IMR-90 (cell line): ENCODE data around the gene ABCF1. TPM values are rescaled to one million over a fixed set of nuclear protein-coding genes. Genes with fewer than 3 reads are reported as not detected.

Experiments used
- ATAC-seq: fragments of 200-7000 bp; cut with Tn5 transposase; 2 replicates; pipeline ENCODE4 v1.9.1; 2020; ENCODE audit warnings: low read depth, mild to moderate bottlenecking, moderate library complexity
- BruUV-seq: library from RNA; stranded (reverse); fragments of 400-500 nt; replicated peaks from 2 replicates; lab custom pipeline; 2021; lab: Mats Ljungman, UMichigan
- CTCF ChIA-PET: fragments of 300-600 bp; formaldehyde crosslinking; extraction: SDS; loops from one replicate; lab custom pipeline; 2021; ENCODE audit warnings: antibody characterized with exemption; lab: Yijun Ruan, JAX
- POLR2A ChIA-PET: fragments of 300-600 bp; sonication (Branson Sonifier 250); formaldehyde crosslinking; loops from one replicate; lab custom pipeline; 2022; ENCODE audit warnings: antibody characterized with exemption; ENCODE audit not compliant: unreplicated experiment; lab: Charles Lee
- DNase-seq: peaks from one replicate; pipeline ENCODE4 v3.0.0; 2013
- H2AFZ ChIP-seq: replicated peaks from 2 replicates; pipeline ENCODE3; 2013; ENCODE audit warnings: low read length, mild to moderate bottlenecking; ENCODE audit not compliant: poor library complexity
- H2AK5ac ChIP-seq: 2 replicates; pipeline ENCODE4 v1.6.1; 2013; ENCODE audit warnings: low read depth, low read length, inconsistent platforms
- H2AK9ac ChIP-seq: replicated peaks from 2 replicates; pipeline ENCODE3; 2013; ENCODE audit warnings: mild to moderate bottlenecking, low read depth, low read length, moderate library complexity; ENCODE audit not compliant: poor library complexity
- H2BK120ac ChIP-seq: 2 replicates; pipeline ENCODE4 v1.6.1; 2013; ENCODE audit warnings: low read depth, low read length, inconsistent platforms
- H2BK15ac ChIP-seq: 3 replicates; pipeline ENCODE4 v1.6.1; 2013; ENCODE audit warnings: low read depth, low read length, inconsistent platforms
- H2BK20ac ChIP-seq: 2 replicates; pipeline ENCODE4 v1.6.1; 2013; ENCODE audit warnings: low read depth, mild to moderate bottlenecking, inconsistent platforms, low read length, moderate library complexity
- H2BK5ac ChIP-seq: 2 replicates; pipeline ENCODE4 v1.6.1; 2013; ENCODE audit warnings: mild to moderate bottlenecking, low read depth, low read length, inconsistent platforms; ENCODE audit not compliant: poor library complexity, severe bottlenecking
- H3K14ac ChIP-seq: replicated peaks from 2 replicates; pipeline ENCODE4 v1.6.1; 2013; ENCODE audit warnings: low read depth, low read length, inconsistent platforms
- H3K18ac ChIP-seq: 2 replicates; pipeline ENCODE4 v1.6.1; 2013; ENCODE audit warnings: low read depth, low read length, control low read depth
- H3K23ac ChIP-seq: 2 replicates; pipeline ENCODE4 v1.6.1; 2013; ENCODE audit warnings: low read depth, low read length, inconsistent platforms
- H3K27ac ChIP-seq: 2 replicates; pipeline ENCODE4 v1.5.1; 2013; ENCODE audit warnings: mild to moderate bottlenecking, control low read depth, low read length; ENCODE audit not compliant: insufficient read depth
- H3K27me3 ChIP-seq: 2 replicates; pipeline ENCODE4 v1.6.1; 2013; ENCODE audit warnings: low read length; ENCODE audit not compliant: control insufficient read depth, insufficient read depth
- H3K36me3 ChIP-seq: 2 replicates; pipeline ENCODE4 v1.6.1; 2013; ENCODE audit warnings: low read length, mixed read lengths; ENCODE audit not compliant: control insufficient read depth, insufficient read depth
- H3K4ac ChIP-seq: 2 replicates; pipeline ENCODE4 v1.6.1; 2013; ENCODE audit warnings: low read depth, low read length, inconsistent platforms
- H3K4me1 ChIP-seq: 2 replicates; pipeline ENCODE4 v1.6.1; 2013; ENCODE audit warnings: low read length, mixed read lengths; ENCODE audit not compliant: control insufficient read depth, insufficient read depth
- H3K4me2 ChIP-seq: 2 replicates; pipeline ENCODE4 v1.6.1; 2013; ENCODE audit warnings: low read depth, mild to moderate bottlenecking, control low read depth, low read length, moderate library complexity
- H3K4me3 ChIP-seq: 2 replicates; pipeline ENCODE4 v1.5.1; 2013; ENCODE audit warnings: low read depth, mild to moderate bottlenecking, control low read depth, low read length, moderate library complexity; ENCODE audit not compliant: insufficient read depth
- H3K56ac ChIP-seq: 2 replicates; pipeline ENCODE4 v1.6.1; 2013; ENCODE audit warnings: low read length, inconsistent platforms; ENCODE audit not compliant: insufficient read depth; ENCODE audit errors: extremely low read depth
- H3K79me1 ChIP-seq, 2 experiments: 2 replicates each; pipeline ENCODE4 v1.6.1; 2013; ENCODE audit warnings: low read length in 2 of 2, inconsistent platforms in 1 of 2, low read depth in 1 of 2
- H3K9ac ChIP-seq: 2 replicates; pipeline ENCODE4 v1.6.1; 2013; ENCODE audit warnings: low read depth, low read length, control low read depth
- H3K9me1 ChIP-seq: 2 replicates; pipeline ENCODE4 v1.6.1; 2013; ENCODE audit warnings: low read length, inconsistent platforms; ENCODE audit not compliant: insufficient read depth
- H3K9me3 ChIP-seq: 2 replicates; pipeline ENCODE4 v1.6.1; 2013; ENCODE audit warnings: low read length; ENCODE audit not compliant: control insufficient read depth, insufficient read depth
- H4K20me1 ChIP-seq: 2 replicates; pipeline ENCODE4 v1.6.1; 2013; ENCODE audit warnings: low read length, inconsistent platforms; ENCODE audit not compliant: insufficient read depth
- H4K5ac ChIP-seq: 2 replicates; pipeline ENCODE4 v1.6.1; 2013; ENCODE audit warnings: mild to moderate bottlenecking, low read depth, low read length, control low read depth
- H4K8ac ChIP-seq, 2 experiments: 2 replicates each; pipeline ENCODE4 v1.6.1; 2013; ENCODE audit warnings: low read depth in 2 of 2, low read length in 2 of 2, control low read depth in 1 of 2, inconsistent platforms in 1 of 2
- H4K91ac ChIP-seq: 2 replicates; pipeline ENCODE4 v1.6.1; 2013; ENCODE audit warnings: low read depth, low read length, inconsistent platforms; ENCODE audit not compliant: insufficient read depth
- CEBPB ChIP-seq: IDR thresholded peaks from 2 replicates; pipeline ENCODE4 v1.6.1; 2012; ENCODE audit warnings: low read depth, low read length, improper control_type of control experiment
- MAZ ChIP-seq: IDR thresholded peaks from 2 replicates; pipeline ENCODE4 v1.6.1; 2012; ENCODE audit warnings: low read depth, mild to moderate bottlenecking, low read length, improper control_type of control experiment, moderate library complexity, borderline replicate concordance
- RAD21 ChIP-seq: IDR thresholded peaks from 2 replicates; pipeline ENCODE4 v1.6.1; 2012; ENCODE audit warnings: low read length, improper control_type of control experiment
- dilution Hi-C: fragments of 300-500 bp; cut with HindIII; formaldehyde crosslinking; loops from one replicate; pipeline ENCODE4 v1.14.3; 2018; ENCODE audit warnings: low sequenced_read_pairs; ENCODE audit not compliant: unreplicated experiment
- in situ Hi-C: fragments of 300-500 bp; cut with MboI; formaldehyde crosslinking; loops from 3 replicates; pipeline ENCODE4 v1.14.3; 2019; ENCODE audit warnings: low sequenced_read_pairs, inconsistent platforms, mixed read lengths
- intact Hi-C: fragments of 100-400 bp; cut with micrococcal nuclease; formaldehyde crosslinking; loops from 2 replicates; pipeline ENCODE4 v1.10.0; 2022
- polyA plus RNA-seq, 3 experiments: library from polyadenylated mRNA; depleted of rRNA; stranded (reverse); fragments of >200 nt; gene quantifications; 2 replicates each; pipeline ENCODE4 v1.2.3, GENCODE V29; 2012; ENCODE audit warnings: low replicate concordance in 1 of 3
- total RNA-seq: library from RNA; depleted of rRNA; stranded (reverse); fragments of >200 nt; gene quantifications from 2 replicates; pipeline ENCODE4 v1.2.3, GENCODE V29; 2012
- TF ChIP-seq, protein P1 (sequence below): fragments of 150-350 bp; IDR thresholded peaks from 2 replicates; pipeline ENCODE4 v1.6.1; 2016; ENCODE audit warnings: low read depth, mild to moderate bottlenecking, low read length, moderate library complexity, borderline replicate concordance
- TF ChIP-seq, protein P2 (sequence below): conservative IDR thresholded peaks from 2 replicates; pipeline ENCODE4 v1.5.1; 2012; ENCODE audit warnings: mild to moderate bottlenecking, low read depth, low read length, improper control_type of control experiment

The ABCF1 gene
- total and polyA plus RNA-seq, 2 of the 4 experiments (the other 2 are of a cell fraction): 39.1 to 48.6 TPM

DNA sequence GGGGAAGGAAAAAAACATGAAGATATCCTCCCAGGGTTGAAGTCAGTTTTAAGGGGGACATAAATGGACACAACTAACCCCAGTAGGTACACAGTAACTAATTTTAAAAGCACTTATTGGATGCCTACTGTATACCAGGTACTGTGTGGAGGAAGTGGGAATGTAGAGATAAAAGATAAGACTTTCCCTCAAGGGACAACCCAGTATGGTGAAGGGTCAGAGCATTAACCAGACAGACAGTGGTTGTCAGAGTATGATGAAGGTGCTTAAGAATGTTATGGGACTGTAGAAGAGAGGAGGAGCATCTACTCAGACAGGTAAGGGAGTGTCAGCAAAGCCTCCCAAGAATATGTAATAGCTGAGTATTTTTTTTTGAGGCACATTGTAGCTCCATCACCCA, 906 bp downstream of the ABCF1 start:
- in situ Hi-C loops: no loop called here
- Histone ChIP-seq H2AK5ac (no peak overlapping the region), H2BK120ac (no peak overlapping the region), H4K5ac (no peak overlapping the region), H3K36me3 (peaks cover 5% of the 10 kb centered on the region), H3K4me2 (peak overlapping the region; percentile 88), H4K91ac (no peak overlapping the region), H2AK9ac (no peak overlapping the region), H3K9me3 (no peaks in the 10 kb centered on the region), H3K27ac (no peak overlapping the region), H3K23ac (peak overlapping the region; percentile 63; the same call in 1 of the 2 replicates), H3K9ac (peak overlapping the region; percentile 95; the same call in 1 of the 2 replicates), H3K14ac (peak overlapping the region; percentile 99), H3K9me1 (peaks cover 5% of the 10 kb centered on the region; the same call in 1 of the 2 replicates), H3K18ac (no peak overlapping the region), H3K4me1 (peaks cover 3% of the 10 kb centered on the region), H2AFZ (no peak overlapping the region), H2BK20ac (no peak overlapping the region), H3K4me3 (peak overlapping the region; percentile 74), H4K20me1 (peaks cover 48% of the 10 kb centered on the region), H2BK5ac (no peak overlapping the region), H3K4ac (no peak overlapping the region; the same call in 1 of the 2 replicates), H3K27me3 (no peaks in the 10 kb centered on the region), H3K79me1 (peaks cover 24 to 50% of the 10 kb centered on the region in 2 experiments), H3K56ac (peak overlapping the region; percentile 97; the same call in 1 of the 2 replicates), H2BK15ac (no peak overlapping the region), H4K8ac (peak overlapping the region in 1 of 2 experiments; percentile 90; a peak in 1 of 4 replicates)
- CTCF ChIA-PET: no interaction called here
- POLR2A ChIA-PET: no interaction called here
- no peak for ATAC-seq
- no peak for DNase-seq
- intact Hi-C loops: no loop called here
- dilution Hi-C loops: no loop called here
- no TSS peak for BruUV-seq
- no peak for TF ChIP-seq RAD21
- TF ChIP-seq, protein P1, sequence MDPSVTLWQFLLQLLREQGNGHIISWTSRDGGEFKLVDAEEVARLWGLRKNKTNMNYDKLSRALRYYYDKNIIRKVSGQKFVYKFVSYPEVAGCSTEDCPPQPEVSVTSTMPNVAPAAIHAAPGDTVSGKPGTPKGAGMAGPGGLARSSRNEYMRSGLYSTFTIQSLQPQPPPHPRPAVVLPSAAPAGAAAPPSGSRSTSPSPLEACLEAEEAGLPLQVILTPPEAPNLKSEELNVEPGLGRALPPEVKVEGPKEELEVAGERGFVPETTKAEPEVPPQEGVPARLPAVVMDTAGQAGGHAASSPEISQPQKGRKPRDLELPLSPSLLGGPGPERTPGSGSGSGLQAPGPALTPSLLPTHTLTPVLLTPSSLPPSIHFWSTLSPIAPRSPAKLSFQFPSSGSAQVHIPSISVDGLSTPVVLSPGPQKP: no peak
- TF ChIP-seq MAZ: no peak
- no peak for TF ChIP-seq CEBPB
- TF ChIP-seq, protein P2, sequence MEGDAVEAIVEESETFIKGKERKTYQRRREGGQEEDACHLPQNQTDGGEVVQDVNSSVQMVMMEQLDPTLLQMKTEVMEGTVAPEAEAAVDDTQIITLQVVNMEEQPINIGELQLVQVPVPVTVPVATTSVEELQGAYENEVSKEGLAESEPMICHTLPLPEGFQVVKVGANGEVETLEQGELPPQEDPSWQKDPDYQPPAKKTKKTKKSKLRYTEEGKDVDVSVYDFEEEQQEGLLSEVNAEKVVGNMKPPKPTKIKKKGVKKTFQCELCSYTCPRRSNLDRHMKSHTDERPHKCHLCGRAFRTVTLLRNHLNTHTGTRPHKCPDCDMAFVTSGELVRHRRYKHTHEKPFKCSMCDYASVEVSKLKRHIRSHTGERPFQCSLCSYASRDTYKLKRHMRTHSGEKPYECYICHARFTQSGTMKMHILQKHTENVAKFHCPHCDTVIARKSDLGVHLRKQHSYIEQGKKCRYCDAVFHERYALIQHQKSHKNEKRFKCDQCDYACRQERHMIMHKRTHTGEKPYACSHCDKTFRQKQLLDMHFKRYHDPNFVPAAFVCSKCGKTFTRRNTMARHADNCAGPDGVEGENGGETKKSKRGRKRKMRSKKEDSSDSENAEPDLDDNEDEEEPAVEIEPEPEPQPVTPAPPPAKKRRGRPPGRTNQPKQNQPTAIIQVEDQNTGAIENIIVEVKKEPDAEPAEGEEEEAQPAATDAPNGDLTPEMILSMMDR: no peak
